MM.1S (cell line): ENCODE data around the gene SRSF2.

ENCODE experiments used
- DNase-seq: peaks from one replicate; pipeline ENCODE4 v3.0.0-alpha.2; 2015
- H2AFZ ChIP-seq: fragments of 300-600 bp; sonication (generic); 2 replicates; pipeline ENCODE4 v1.6.0; 2016; ENCODE audit warnings: antibody characterized with exemption, low read length
- H3F3A ChIP-seq: fragments of 300-600 bp; sonication (generic); 2 replicates; pipeline ENCODE4 v1.6.1; 2016; ENCODE audit warnings: mild to moderate bottlenecking, antibody characterized with exemption, low read length, moderate library complexity, mixed read lengths; ENCODE audit not compliant: insufficient read depth
- H3K27ac ChIP-seq: fragments of 300-600 bp; sonication (generic); 2 replicates; pipeline ENCODE4 v1.5.1; 2016; ENCODE audit warnings: mild to moderate bottlenecking, low read length
- H3K27me3 ChIP-seq: fragments of 300-600 bp; sonication (generic); replicated peaks from 2 replicates; pipeline ENCODE4 v1.6.0; 2016; ENCODE audit warnings: low read length; ENCODE audit not compliant: insufficient read depth
- H3K36me3 ChIP-seq: fragments of 300-600 bp; sonication (generic); replicated peaks from 2 replicates; pipeline ENCODE4 v1.6.1; 2016; ENCODE audit warnings: mild to moderate bottlenecking, low read length, mixed read lengths; ENCODE audit not compliant: insufficient read depth
- H3K4me1 ChIP-seq: fragments of 300-600 bp; sonication (generic); 2 replicates; pipeline ENCODE4 v1.6.1; 2016; ENCODE audit warnings: low read length, mixed read lengths
- H3K4me2 ChIP-seq: fragments of 300-600 bp; sonication (generic); 2 replicates; pipeline ENCODE4 v1.6.0; 2016; ENCODE audit warnings: low read depth, low read length
- H3K4me3 ChIP-seq: fragments of 300-600 bp; sonication (generic); 2 replicates; pipeline ENCODE4 v1.5.1; 2016; ENCODE audit warnings: low read length, mixed read lengths
- H3K79me2 ChIP-seq: fragments of 300-600 bp; sonication (generic); 2 replicates; pipeline ENCODE4 v1.6.1; 2016; ENCODE audit warnings: mixed run types, low read length, mixed read lengths
- H3K9ac ChIP-seq: fragments of 300-600 bp; sonication (generic); 2 replicates; pipeline ENCODE4 v1.6.1; 2016; ENCODE audit warnings: low read length, mixed read lengths
- H3K9me2 ChIP-seq: fragments of 300-600 bp; sonication (generic); replicated peaks from 2 replicates; pipeline ENCODE4 v1.6.1; 2016; ENCODE audit warnings: mild to moderate bottlenecking, low read length, mixed read lengths; ENCODE audit not compliant: insufficient read depth
- H3K9me3 ChIP-seq: fragments of 300-600 bp; sonication (generic); replicated peaks from 2 replicates; pipeline ENCODE4 v1.6.1; 2016; ENCODE audit warnings: mild to moderate bottlenecking, low read length, mixed read lengths; ENCODE audit not compliant: insufficient read depth
- H4K20me1 ChIP-seq: fragments of 300-600 bp; sonication (generic); 2 replicates; pipeline ENCODE4 v1.6.1; 2016; ENCODE audit warnings: mild to moderate bottlenecking, low read length, moderate library complexity, mixed read lengths; ENCODE audit not compliant: insufficient read depth
- EZH2 ChIP-seq: fragments of 300-600 bp; sonication (generic); optimal IDR thresholded peaks from 2 replicates; pipeline ENCODE3; 2017; ENCODE audit warnings: low read depth, mild to moderate bottlenecking, antibody characterized with exemption, low read length, mixed read lengths
- EZH2phosphoT487 ChIP-seq: fragments of 300-600 bp; sonication (generic); IDR thresholded peaks from 2 replicates; pipeline ENCODE4 v1.6.1; 2018; ENCODE audit warnings: antibody characterized with exemption, low read length
- TF ChIP-seq, protein P1 (sequence below): fragments of 300-600 bp; sonication (generic); IDR thresholded peaks from 2 replicates; pipeline ENCODE4 v1.5.1; 2016; ENCODE audit warnings: antibody characterized with exemption, low read length, mixed read lengths

SRSF2 gene

DNA sequence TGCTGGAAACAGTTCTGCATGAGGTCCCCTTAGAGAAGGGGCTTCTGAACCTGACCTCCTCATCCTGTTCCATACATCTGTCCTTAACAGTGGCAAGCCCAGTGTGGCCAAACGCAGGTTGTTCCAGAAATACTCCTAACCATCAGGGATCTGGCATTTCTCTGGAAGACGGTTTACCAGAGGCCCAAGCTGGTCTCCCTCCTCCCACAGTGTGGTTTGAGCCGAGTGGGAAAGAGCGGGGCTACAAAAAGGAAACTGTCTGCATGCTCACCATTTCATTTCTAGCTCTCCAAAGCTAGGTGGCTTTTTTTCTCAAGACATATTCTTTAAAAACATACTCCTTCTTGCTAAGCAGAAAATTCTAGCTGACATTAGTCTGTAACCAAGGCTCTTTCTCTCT lies 32.3 kb downstream of the SRSF2 start:
- Histone ChIP-seq H3K27me3 (0 out of 2 replicates have a peak, but pooled peaks cover 5% of the 10 kb centered on the region), H3K79me2 (no peaks in the 10 kb centered on the region), H3K9me2 (no peaks in the 10 kb centered on the region), H2AFZ (no peak overlapping the region), H3K4me3 (no peak overlapping the region), H3K9ac (no peak overlapping the region), H4K20me1 (no peaks in the 10 kb centered on the region), H3K27ac (no peak overlapping the region), H3K4me2 (no peak overlapping the region), H3K36me3 (no peaks in the 10 kb centered on the region), H3K9me3 (no peaks in the 10 kb centered on the region), H3F3A (no peaks in the 10 kb centered on the region), H3K4me1 (no peaks in the 10 kb centered on the region)
- TF ChIP-seq, protein P1, sequence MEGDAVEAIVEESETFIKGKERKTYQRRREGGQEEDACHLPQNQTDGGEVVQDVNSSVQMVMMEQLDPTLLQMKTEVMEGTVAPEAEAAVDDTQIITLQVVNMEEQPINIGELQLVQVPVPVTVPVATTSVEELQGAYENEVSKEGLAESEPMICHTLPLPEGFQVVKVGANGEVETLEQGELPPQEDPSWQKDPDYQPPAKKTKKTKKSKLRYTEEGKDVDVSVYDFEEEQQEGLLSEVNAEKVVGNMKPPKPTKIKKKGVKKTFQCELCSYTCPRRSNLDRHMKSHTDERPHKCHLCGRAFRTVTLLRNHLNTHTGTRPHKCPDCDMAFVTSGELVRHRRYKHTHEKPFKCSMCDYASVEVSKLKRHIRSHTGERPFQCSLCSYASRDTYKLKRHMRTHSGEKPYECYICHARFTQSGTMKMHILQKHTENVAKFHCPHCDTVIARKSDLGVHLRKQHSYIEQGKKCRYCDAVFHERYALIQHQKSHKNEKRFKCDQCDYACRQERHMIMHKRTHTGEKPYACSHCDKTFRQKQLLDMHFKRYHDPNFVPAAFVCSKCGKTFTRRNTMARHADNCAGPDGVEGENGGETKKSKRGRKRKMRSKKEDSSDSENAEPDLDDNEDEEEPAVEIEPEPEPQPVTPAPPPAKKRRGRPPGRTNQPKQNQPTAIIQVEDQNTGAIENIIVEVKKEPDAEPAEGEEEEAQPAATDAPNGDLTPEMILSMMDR, result no peak
- no peak for TF ChIP-seq EZH2phosphoT487
- TF ChIP-seq EZH2, result no peak
- no peak for DNase-seq

GRCh38 chr17:76702941-76703637 lies 34.0 kb downstream of the SRSF2 start:
- H3K27ac ChIP-seq, result no peak overlapping the region
- H3K4me3 ChIP-seq, result no peak overlapping the region
- H3K9me3 ChIP-seq, result no peaks in the 10 kb centered on the region
- TF ChIP-seq EZH2 (no peak), EZH2phosphoT487 (no peak)
- TF ChIP-seq, protein P1, result no peak
- H3K27me3 ChIP-seq, result no peaks in the 10 kb centered on the region
- no peaks in the 10 kb centered on the region for H4K20me1 ChIP-seq
- H3K4me2 ChIP-seq, result no peak overlapping the region
- no peaks in the 10 kb centered on the region for H3K36me3 ChIP-seq
- no peaks in the 10 kb centered on the region for H3K9me2 ChIP-seq
- H2AFZ ChIP-seq, result no peak overlapping the region
- DNase-seq, result no peak
- no peaks in the 10 kb centered on the region for H3F3A ChIP-seq
- H3K79me2 ChIP-seq, result no peaks in the 10 kb centered on the region
- no peaks in the 10 kb centered on the region for H3K4me1 ChIP-seq
- no peak overlapping the region for H3K9ac ChIP-seq

- Histone ChIP-seq H3K4me2 (no peak overlapping the region), H3K4me1 (no peaks in the 10 kb centered on the region), H3F3A (no peaks in the 10 kb centered on the region), H3K9ac (no peak overlapping the region), H3K27me3 (no peaks in the 10 kb centered on the region; the same call in 1 of the 2 replicates), H3K4me3 (no peak overlapping the region), H3K36me3 (no peaks in the 10 kb centered on the region), H3K9me3 (no peaks in the 10 kb centered on the region), H3K27ac (no peak overlapping the region), H3K79me2 (no peaks in the 10 kb centered on the region), H3K9me2 (no peaks in the 10 kb centered on the region), H2AFZ (no peak overlapping the region), H4K20me1 (no peaks in the 10 kb centered on the region)
- TF ChIP-seq, protein P1, result no peak
- TF ChIP-seq EZH2phosphoT487, result no peak
- no peak for TF ChIP-seq EZH2
- DNase-seq, result no peak
These were observed 35.1 kb downstream of the SRSF2 start for GRCh38 chr17:76702076-76702475.
